ENCODE measurements around the gene SERHL2.
"Not testable (repeated sequence)": the region's sequence is repeated elsewhere in the genome, so short reads cannot be mapped to it uniquely, and the experiment has no call there.

The SERHL2 gene

DNA sequence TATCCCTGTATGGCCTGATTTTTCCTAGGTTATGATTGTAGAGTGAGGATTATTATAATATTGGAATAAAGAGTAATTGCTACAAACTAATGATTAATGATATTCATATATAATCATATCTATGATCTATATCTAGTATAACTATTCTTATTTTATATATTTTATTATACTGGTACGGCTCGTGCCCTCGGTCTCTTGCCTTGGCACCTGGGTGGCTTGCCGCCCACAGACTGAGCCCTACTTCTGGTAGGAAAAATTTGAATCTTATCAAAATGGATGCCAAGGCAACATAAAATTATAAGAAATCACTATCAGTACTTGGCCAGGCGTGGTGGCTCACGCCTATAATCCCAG, 1.5 kb upstream of the SERHL2 start:
- H3K36me3 ChIP-seq (ENCODE audit: low read depth); H3K4me3 ChIP-seq (ENCODE audit: severe bottlenecking); H3K4me1 ChIP-seq (ENCODE audit: insufficient read depth, poor library complexity, severe bottlenecking); H3K9me3 ChIP-seq (ENCODE audit: severe bottlenecking); ATAC-seq (ENCODE audit: low read depth); H3K27me3 ChIP-seq (ENCODE audit: insufficient read depth, poor library complexity, severe bottlenecking); H3K27ac ChIP-seq (ENCODE audit: poor library complexity, severe bottlenecking); DNase-seq (ENCODE audit: low spot score): not testable (repeated sequence)
- TF ChIP-seq, protein P1, sequence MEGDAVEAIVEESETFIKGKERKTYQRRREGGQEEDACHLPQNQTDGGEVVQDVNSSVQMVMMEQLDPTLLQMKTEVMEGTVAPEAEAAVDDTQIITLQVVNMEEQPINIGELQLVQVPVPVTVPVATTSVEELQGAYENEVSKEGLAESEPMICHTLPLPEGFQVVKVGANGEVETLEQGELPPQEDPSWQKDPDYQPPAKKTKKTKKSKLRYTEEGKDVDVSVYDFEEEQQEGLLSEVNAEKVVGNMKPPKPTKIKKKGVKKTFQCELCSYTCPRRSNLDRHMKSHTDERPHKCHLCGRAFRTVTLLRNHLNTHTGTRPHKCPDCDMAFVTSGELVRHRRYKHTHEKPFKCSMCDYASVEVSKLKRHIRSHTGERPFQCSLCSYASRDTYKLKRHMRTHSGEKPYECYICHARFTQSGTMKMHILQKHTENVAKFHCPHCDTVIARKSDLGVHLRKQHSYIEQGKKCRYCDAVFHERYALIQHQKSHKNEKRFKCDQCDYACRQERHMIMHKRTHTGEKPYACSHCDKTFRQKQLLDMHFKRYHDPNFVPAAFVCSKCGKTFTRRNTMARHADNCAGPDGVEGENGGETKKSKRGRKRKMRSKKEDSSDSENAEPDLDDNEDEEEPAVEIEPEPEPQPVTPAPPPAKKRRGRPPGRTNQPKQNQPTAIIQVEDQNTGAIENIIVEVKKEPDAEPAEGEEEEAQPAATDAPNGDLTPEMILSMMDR (IDR thresholded peaks at IDR 0.05; ENCODE audit: poor library complexity, severe bottlenecking) = peak; percentile 44

- no peak for DNase-seq (ENCODE audit: low spot score)
- Histone ChIP-seq H3K4me3 (ENCODE audit: severe bottlenecking) (no peak overlapping the region), H3K4me1 (ENCODE audit: insufficient read depth, poor library complexity, severe bottlenecking) (peaks cover 3% of the 10 kb centered on the region), H3K27me3 (ENCODE audit: insufficient read depth, poor library complexity, severe bottlenecking) (no peaks in the 10 kb centered on the region), H3K36me3 (ENCODE audit: low read depth) (no peaks in the 10 kb centered on the region), H3K27ac (ENCODE audit: poor library complexity, severe bottlenecking) (no peak overlapping the region), H3K9me3 (ENCODE audit: severe bottlenecking) (no peaks in the 10 kb centered on the region)
- TF ChIP-seq, protein P1 (IDR thresholded peaks at IDR 0.05; ENCODE audit: poor library complexity, severe bottlenecking) = no peak
- no peak for ATAC-seq (ENCODE audit: low read depth)
Observed at GRCh38 chr22:42560381-42560780, 6.6 kb downstream of the SERHL2 start.

- H3K9me3 ChIP-seq (ENCODE audit: severe bottlenecking) = no peaks in the 10 kb centered on the region
- no peak overlapping the region for H3K4me3 ChIP-seq (ENCODE audit: severe bottlenecking)
- no peaks in the 10 kb centered on the region for H3K27me3 ChIP-seq (ENCODE audit: insufficient read depth, poor library complexity, severe bottlenecking)
- no peaks in the 10 kb centered on the region for H3K36me3 ChIP-seq (ENCODE audit: low read depth)
- 0 out of 3 replicates have a peak, but pooled peaks have one; percentile 8 for ATAC-seq (ENCODE audit: low read depth)
- TF ChIP-seq, protein P1 (IDR thresholded peaks at IDR 0.05; ENCODE audit: poor library complexity, severe bottlenecking) = peak; percentile 29
- H3K4me1 ChIP-seq (ENCODE audit: insufficient read depth, poor library complexity, severe bottlenecking) = peaks cover 3% of the 10 kb centered on the region
- no peak overlapping the region for H3K27ac ChIP-seq (ENCODE audit: poor library complexity, severe bottlenecking)
- DNase-seq (ENCODE audit: low spot score) = no peak
Observed at GRCh38 chr22:42560781-42561180, 7.0 kb downstream of the SERHL2 start.

DNA sequence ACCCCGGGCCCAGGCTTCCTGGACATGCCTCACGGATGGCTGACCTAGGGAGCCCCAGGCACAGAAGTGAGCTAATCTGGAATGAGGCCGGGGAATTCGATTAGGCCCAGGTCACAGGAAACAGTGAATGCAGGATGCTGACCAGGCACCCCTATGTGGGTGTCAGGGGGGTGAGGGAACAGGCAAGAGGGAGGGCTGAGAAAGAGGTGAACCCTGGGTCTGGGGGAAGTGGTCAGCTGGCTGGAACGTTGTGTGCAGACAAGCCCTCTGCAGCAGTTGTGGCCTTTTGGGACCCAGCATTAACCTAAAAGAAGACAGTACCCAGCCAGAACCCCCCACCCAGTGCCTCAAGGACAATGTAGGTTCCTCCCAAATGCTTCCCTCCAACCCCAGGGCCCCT, 8.1 kb downstream of the SERHL2 start:
- H3K27me3 ChIP-seq (ENCODE audit: insufficient read depth, poor library complexity, severe bottlenecking) = no peaks in the 10 kb centered on the region
- H3K4me1 ChIP-seq (ENCODE audit: insufficient read depth, poor library complexity, severe bottlenecking) = peaks cover 3% of the 10 kb centered on the region
- H3K27ac ChIP-seq (ENCODE audit: poor library complexity, severe bottlenecking) = no peak overlapping the region
- DNase-seq (ENCODE audit: low spot score) (no peak), ATAC-seq (ENCODE audit: low read depth) (no peak)
- H3K9me3 ChIP-seq (ENCODE audit: severe bottlenecking) = no peaks in the 10 kb centered on the region
- TF ChIP-seq, protein P1 (IDR thresholded peaks at IDR 0.05; ENCODE audit: poor library complexity, severe bottlenecking) = no peak
- H3K4me3 ChIP-seq (ENCODE audit: severe bottlenecking) = no peak overlapping the region
- no peaks in the 10 kb centered on the region for H3K36me3 ChIP-seq (ENCODE audit: low read depth)

- TF ChIP-seq, protein P1 (IDR thresholded peaks at IDR 0.05; ENCODE audit: poor library complexity, severe bottlenecking) = no peak
- no peaks in the 10 kb centered on the region for H3K27me3 ChIP-seq (ENCODE audit: insufficient read depth, poor library complexity, severe bottlenecking)
- no peak for DNase-seq (ENCODE audit: low spot score)
- ATAC-seq (ENCODE audit: low read depth) = no peak
- peaks cover 3% of the 10 kb centered on the region for H3K4me1 ChIP-seq (ENCODE audit: insufficient read depth, poor library complexity, severe bottlenecking)
- no peak overlapping the region for H3K27ac ChIP-seq (ENCODE audit: poor library complexity, severe bottlenecking)
- no peaks in the 10 kb centered on the region for H3K36me3 ChIP-seq (ENCODE audit: low read depth)
- H3K4me3 ChIP-seq (ENCODE audit: severe bottlenecking) = no peak overlapping the region
- H3K9me3 ChIP-seq (ENCODE audit: severe bottlenecking) = no peaks in the 10 kb centered on the region
Observed at GRCh38 chr22:42562279-42562678, 8.5 kb downstream of the SERHL2 start.
